ENCODE measurements around the gene SPIRE2. TPM values are rescaled to one million over a fixed set of nuclear protein-coding genes. Genes with fewer than 3 reads are reported as not detected.

SPIRE2 gene
- total and polyA plus RNA-seq, 2 of the 13 experiments (the other 11 are each of a cell fraction or from before 2014, with no cell fraction given) = 13.3 to 37.5 TPM

DNA sequence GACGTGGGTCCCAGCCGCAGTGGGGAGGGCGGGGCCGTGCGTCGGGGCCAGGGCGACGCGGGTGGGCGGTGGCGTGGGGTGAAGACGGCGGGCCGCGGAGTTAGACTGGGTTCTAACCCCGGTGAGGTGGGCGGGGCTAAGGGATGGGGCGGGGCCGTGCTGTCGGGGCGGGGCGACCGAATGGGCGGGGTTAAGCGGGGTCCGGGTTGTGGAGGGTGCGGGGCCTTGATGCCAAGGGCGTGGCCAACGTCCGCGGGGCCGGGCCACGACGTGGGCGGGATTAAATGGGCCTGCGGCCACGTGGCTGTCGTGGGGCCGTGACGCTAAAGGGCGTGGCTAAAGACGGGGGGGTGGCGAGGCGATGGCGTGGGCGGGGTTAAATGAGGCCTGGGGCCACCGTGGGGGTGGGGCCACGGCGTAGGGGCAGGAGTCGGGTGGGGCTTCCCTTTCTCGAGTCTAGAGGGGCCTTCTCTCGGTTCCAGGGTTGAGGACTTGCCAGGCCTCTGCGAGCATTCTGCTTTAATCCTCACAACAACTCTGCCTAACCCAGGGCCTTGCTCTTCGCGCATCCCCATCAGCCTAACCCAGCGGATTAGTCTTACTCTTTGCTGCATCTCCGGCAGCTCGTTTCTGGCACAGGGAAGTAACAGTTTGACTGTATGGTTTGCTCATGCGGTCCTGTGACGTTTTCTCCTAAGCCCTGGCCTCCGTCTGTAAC lies 45.9 kb downstream of the SPIRE2 start (continued):
- TF ChIP-seq, protein P1, sequence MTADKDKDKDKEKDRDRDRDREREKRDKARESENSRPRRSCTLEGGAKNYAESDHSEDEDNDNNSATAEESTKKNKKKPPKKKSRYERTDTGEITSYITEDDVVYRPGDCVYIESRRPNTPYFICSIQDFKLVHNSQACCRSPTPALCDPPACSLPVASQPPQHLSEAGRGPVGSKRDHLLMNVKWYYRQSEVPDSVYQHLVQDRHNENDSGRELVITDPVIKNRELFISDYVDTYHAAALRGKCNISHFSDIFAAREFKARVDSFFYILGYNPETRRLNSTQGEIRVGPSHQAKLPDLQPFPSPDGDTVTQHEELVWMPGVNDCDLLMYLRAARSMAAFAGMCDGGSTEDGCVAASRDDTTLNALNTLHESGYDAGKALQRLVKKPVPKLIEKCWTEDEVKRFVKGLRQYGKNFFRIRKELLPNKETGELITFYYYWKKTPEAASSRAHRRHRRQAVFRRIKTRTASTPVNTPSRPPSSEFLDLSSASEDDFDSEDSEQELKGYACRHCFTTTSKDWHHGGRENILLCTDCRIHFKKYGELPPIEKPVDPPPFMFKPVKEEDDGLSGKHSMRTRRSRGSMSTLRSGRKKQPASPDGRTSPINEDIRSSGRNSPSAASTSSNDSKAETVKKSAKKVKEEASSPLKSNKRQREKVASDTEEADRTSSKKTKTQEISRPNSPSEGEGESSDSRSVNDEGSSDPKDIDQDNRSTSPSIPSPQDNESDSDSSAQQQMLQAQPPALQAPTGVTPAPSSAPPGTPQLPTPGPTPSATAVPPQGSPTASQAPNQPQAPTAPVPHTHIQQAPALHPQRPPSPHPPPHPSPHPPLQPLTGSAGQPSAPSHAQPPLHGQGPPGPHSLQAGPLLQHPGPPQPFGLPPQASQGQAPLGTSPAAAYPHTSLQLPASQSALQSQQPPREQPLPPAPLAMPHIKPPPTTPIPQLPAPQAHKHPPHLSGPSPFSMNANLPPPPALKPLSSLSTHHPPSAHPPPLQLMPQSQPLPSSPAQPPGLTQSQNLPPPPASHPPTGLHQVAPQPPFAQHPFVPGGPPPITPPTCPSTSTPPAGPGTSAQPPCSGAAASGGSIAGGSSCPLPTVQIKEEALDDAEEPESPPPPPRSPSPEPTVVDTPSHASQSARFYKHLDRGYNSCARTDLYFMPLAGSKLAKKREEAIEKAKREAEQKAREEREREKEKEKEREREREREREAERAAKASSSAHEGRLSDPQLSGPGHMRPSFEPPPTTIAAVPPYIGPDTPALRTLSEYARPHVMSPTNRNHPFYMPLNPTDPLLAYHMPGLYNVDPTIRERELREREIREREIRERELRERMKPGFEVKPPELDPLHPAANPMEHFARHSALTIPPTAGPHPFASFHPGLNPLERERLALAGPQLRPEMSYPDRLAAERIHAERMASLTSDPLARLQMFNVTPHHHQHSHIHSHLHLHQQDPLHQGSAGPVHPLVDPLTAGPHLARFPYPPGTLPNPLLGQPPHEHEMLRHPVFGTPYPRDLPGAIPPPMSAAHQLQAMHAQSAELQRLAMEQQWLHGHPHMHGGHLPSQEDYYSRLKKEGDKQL (CRISPR knock-in tag; IDR thresholded peaks at IDR 0.05; ENCODE audit: low read depth) = 0 out of 2 replicates have a peak, but pooled peaks have one; percentile 25
- TF ChIP-seq ZNF468 (CRISPR knock-in tag; IDR thresholded peaks at IDR 0.05) (no peak), GPN1 (CRISPR knock-in tag; IDR thresholded peaks at IDR 0.05; ENCODE audit: borderline replicate concordance) (no peak), TCF7L2 (IDR thresholded peaks at IDR 0.05; ENCODE audit: low read depth, low read length) (no peak), NPAS2 (CRISPR knock-in tag; IDR thresholded peaks at IDR 0.05; ENCODE audit: borderline replicate concordance) (no peak), MXI1 (IDR thresholded peaks at IDR 0.05; ENCODE audit: borderline replicate concordance, low read depth, low read length) (peak; percentile 95; the same call in 2 of the 3 replicates), ZKSCAN5 (CRISPR knock-in tag; IDR thresholded peaks at IDR 0.05) (no peak), PPARG (CRISPR knock-in tag; conservative IDR thresholded peaks at IDR 0.05) (no peak), ZBTB7B (CRISPR knock-in tag; IDR thresholded peaks at IDR 0.05) (peak; percentile 67; the same call in 1 of the 2 replicates), ATF7-NPFF (CRISPR knock-in tag; IDR thresholded peaks at IDR 0.05; ENCODE audit: low read depth) (no peak), PTBP1 (IDR thresholded peaks at IDR 0.05; ENCODE audit: low read depth, low read length, poor library complexity, severe bottlenecking) (no peak), SP5 (CRISPR knock-in tag; IDR thresholded peaks at IDR 0.05; ENCODE audit: borderline replicate concordance, low read depth) (peak; percentile 72), IRF2 (CRISPR knock-in tag; IDR thresholded peaks at IDR 0.05) (no peak; the same call in 1 of the 2 replicates), ZNF225 (CRISPR knock-in tag; IDR thresholded peaks at IDR 0.05) (no peak), ARID2 (CRISPR knock-in tag; IDR thresholded peaks at IDR 0.05; ENCODE audit: borderline replicate concordance) (no peak)
- TF ChIP-seq, protein P2, sequence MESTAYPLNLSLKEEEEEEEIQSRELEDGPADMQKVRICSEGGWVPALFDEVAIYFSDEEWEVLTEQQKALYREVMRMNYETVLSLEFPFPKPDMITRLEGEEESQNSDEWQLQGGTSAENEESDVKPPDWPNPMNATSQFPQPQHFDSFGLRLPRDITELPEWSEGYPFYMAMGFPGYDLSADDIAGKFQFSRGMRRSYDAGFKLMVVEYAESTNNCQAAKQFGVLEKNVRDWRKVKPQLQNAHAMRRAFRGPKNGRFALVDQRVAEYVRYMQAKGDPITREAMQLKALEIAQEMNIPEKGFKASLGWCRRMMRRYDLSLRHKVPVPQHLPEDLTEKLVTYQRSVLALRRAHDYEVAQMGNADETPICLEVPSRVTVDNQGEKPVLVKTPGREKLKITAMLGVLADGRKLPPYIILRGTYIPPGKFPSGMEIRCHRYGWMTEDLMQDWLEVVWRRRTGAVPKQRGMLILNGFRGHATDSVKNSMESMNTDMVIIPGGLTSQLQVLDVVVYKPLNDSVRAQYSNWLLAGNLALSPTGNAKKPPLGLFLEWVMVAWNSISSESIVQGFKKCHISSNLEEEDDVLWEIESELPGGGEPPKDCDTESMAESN (CRISPR knock-in tag; conservative IDR thresholded peaks at IDR 0.05) = no peak; the same call in 1 of the 2 replicates
- TF ChIP-seq, protein P3, sequence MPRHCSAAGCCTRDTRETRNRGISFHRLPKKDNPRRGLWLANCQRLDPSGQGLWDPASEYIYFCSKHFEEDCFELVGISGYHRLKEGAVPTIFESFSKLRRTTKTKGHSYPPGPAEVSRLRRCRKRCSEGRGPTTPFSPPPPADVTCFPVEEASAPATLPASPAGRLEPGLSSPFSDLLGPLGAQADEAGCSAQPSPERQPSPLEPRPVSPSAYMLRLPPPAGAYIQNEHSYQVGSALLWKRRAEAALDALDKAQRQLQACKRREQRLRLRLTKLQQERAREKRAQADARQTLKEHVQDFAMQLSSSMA (CRISPR knock-in tag; IDR thresholded peaks at IDR 0.05) = no peak
- TF ChIP-seq, protein P4, sequence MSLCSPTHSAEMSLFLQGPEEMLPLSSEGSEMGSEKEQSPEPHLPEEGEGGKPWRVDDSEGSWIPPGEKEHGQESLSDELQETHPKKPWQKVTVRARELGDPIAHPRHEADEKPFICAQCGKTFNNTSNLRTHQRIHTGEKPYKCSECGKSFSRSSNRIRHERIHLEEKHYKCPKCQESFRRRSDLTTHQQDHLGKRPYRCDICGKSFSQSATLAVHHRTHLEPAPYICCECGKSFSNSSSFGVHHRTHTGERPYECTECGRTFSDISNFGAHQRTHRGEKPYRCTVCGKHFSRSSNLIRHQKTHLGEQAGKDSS (CRISPR knock-in tag; IDR thresholded peaks at IDR 0.05; ENCODE audit: borderline replicate concordance, low read depth) = no peak
- TF ChIP-seq, protein P5, sequence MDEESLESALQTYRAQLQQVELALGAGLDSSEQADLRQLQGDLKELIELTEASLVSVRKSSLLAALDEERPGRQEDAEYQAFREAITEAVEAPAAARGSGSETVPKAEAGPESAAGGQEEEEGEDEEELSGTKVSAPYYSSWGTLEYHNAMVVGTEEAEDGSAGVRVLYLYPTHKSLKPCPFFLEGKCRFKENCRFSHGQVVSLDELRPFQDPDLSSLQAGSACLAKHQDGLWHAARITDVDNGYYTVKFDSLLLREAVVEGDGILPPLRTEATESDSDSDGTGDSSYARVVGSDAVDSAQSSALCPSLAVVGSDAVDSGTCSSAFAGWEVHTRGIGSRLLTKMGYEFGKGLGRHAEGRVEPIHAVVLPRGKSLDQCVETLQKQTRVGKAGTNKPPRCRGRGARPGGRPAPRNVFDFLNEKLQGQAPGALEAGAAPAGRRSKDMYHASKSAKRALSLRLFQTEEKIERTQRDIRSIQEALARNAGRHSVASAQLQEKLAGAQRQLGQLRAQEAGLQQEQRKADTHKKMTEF (CRISPR knock-in tag; IDR thresholded peaks at IDR 0.05) = peak; percentile 34; the same call in 1 of the 2 replicates

Data from HepG2 (cell line).